Measurements from ENCODE around the gene ADAMTS7. TPM values are rescaled to one million over a fixed set of nuclear protein-coding genes. Genes with fewer than 3 reads are reported as not detected.
A peak's percentile ranks its signal among the peaks of the same experiment; 100 is the strongest.
"Not testable (repeated sequence)": the region's sequence is repeated elsewhere in the genome, so short reads cannot be mapped to it uniquely, and the experiment has no call there.

ADAMTS7 gene
- total RNA-seq, 2 experiments from 2014 or later: 0.10 to 0.21 TPM

- H3K9me3 Mint-ChIP-seq, DNase-seq, H3K4me3 Mint-ChIP-seq, H3K27ac Mint-ChIP-seq, H3K4me1 Mint-ChIP-seq, H3K36me3 Mint-ChIP-seq, H3K27me3 Mint-ChIP-seq: not testable (repeated sequence)
Observed at GRCh38 chr15:78766641-78767071, 44.6 kb downstream of the ADAMTS7 start.

- no peaks in the 10 kb centered on the region for H3K9me3 Mint-ChIP-seq
- no peaks in the 10 kb centered on the region for H3K36me3 Mint-ChIP-seq
- no peak overlapping the region for H3K27ac Mint-ChIP-seq
- no peaks in the 10 kb centered on the region for H3K27me3 Mint-ChIP-seq
- H3K4me1 Mint-ChIP-seq: peaks cover 3% of the 10 kb centered on the region
- H3K4me3 Mint-ChIP-seq: no peak overlapping the region
- DNase-seq: no peak
Observed at GRCh38 chr15:78766041-78766440, 45.2 kb downstream of the ADAMTS7 start.

GRCh38 chr15:78765154-78765860, 46.0 kb downstream of the ADAMTS7 start:
- DNase-seq, H3K36me3 Mint-ChIP-seq, H3K9me3 Mint-ChIP-seq, H3K27ac Mint-ChIP-seq, H3K4me3 Mint-ChIP-seq, H3K27me3 Mint-ChIP-seq, H3K4me1 Mint-ChIP-seq: not testable (repeated sequence)

- not testable (repeated sequence) for H3K4me3 Mint-ChIP-seq, H3K4me1 Mint-ChIP-seq, H3K27ac Mint-ChIP-seq, H3K9me3 Mint-ChIP-seq, H3K27me3 Mint-ChIP-seq, DNase-seq, H3K36me3 Mint-ChIP-seq
Observed at GRCh38 chr15:78764340-78765153, 46.7 kb downstream of the ADAMTS7 start.

- no peak for DNase-seq
- no peak overlapping the region for H3K27ac Mint-ChIP-seq
- no peaks in the 10 kb centered on the region for H3K27me3 Mint-ChIP-seq
- no peak overlapping the region for H3K4me3 Mint-ChIP-seq
- peaks cover 7% of the 10 kb centered on the region for H3K4me1 Mint-ChIP-seq
- no peaks in the 10 kb centered on the region for H3K36me3 Mint-ChIP-seq
- no peaks in the 10 kb centered on the region for H3K9me3 Mint-ChIP-seq
Observed at GRCh38 chr15:78763796-78764241, 47.4 kb downstream of the ADAMTS7 start.

GRCh38 chr15:78762985-78763795, 48.1 kb downstream of the ADAMTS7 start:
- Mint-ChIP-seq H3K27me3 (no peaks in the 10 kb centered on the region), H3K27ac (no peak overlapping the region), H3K9me3 (no peaks in the 10 kb centered on the region), H3K4me3 (no peak overlapping the region), H3K36me3 (no peaks in the 10 kb centered on the region), H3K4me1 (peaks cover 7% of the 10 kb centered on the region)
- no peak for DNase-seq

GRCh38 chr15:78762386-78762961, 48.8 kb downstream of the ADAMTS7 start:
- H3K4me3 Mint-ChIP-seq, H3K36me3 Mint-ChIP-seq, H3K4me1 Mint-ChIP-seq, DNase-seq, H3K27me3 Mint-ChIP-seq, H3K9me3 Mint-ChIP-seq: not testable (repeated sequence)
- peak overlapping the region; percentile 86 for H3K27ac Mint-ChIP-seq

- Mint-ChIP-seq H3K27ac (peak overlapping the region; percentile 86), H3K36me3 (no peaks in the 10 kb centered on the region), H3K27me3 (no peaks in the 10 kb centered on the region), H3K9me3 (no peaks in the 10 kb centered on the region), H3K4me3 (peak overlapping the region; percentile 42), H3K4me1 (peaks cover 13% of the 10 kb centered on the region)
- no peak for DNase-seq
Observed at GRCh38 chr15:78761891-78762385, 49.3 kb downstream of the ADAMTS7 start.

GRCh38 chr15:78761475-78761874, 49.8 kb downstream of the ADAMTS7 start:
- H3K36me3 Mint-ChIP-seq, H3K9me3 Mint-ChIP-seq, H3K27me3 Mint-ChIP-seq: not testable (repeated sequence)
- Mint-ChIP-seq H3K27ac (peak overlapping the region; percentile 86), H3K4me3 (peak overlapping the region; percentile 42), H3K4me1 (peaks cover 16% of the 10 kb centered on the region)
- DNase-seq: peak; percentile 80

GRCh38 chr15:78761020-78761419, 50.2 kb downstream of the ADAMTS7 start:
- no peaks in the 10 kb centered on the region for H3K9me3 Mint-ChIP-seq
- peaks cover 16% of the 10 kb centered on the region for H3K4me1 Mint-ChIP-seq
- peak overlapping the region; percentile 22 for H3K4me3 Mint-ChIP-seq
- no peak for DNase-seq
- no peaks in the 10 kb centered on the region for H3K36me3 Mint-ChIP-seq
- H3K27ac Mint-ChIP-seq: peak overlapping the region; percentile 86
- H3K27me3 Mint-ChIP-seq: no peaks in the 10 kb centered on the region

- H3K27me3 Mint-ChIP-seq, DNase-seq, H3K4me3 Mint-ChIP-seq, H3K36me3 Mint-ChIP-seq, H3K9me3 Mint-ChIP-seq: not testable (repeated sequence)
- H3K27ac Mint-ChIP-seq: peak overlapping the region; percentile 58
- H3K4me1 Mint-ChIP-seq: peaks cover 16% of the 10 kb centered on the region
Observed at GRCh38 chr15:78760091-78760882, 51.0 kb downstream of the ADAMTS7 start.

GRCh38 chr15:78759361-78759998, 51.8 kb downstream of the ADAMTS7 start:
- H3K4me3 Mint-ChIP-seq, H3K36me3 Mint-ChIP-seq, H3K9me3 Mint-ChIP-seq, H3K27ac Mint-ChIP-seq, DNase-seq, H3K27me3 Mint-ChIP-seq: not testable (repeated sequence)
- peaks cover 16% of the 10 kb centered on the region for H3K4me1 Mint-ChIP-seq

- not testable (repeated sequence) for H3K4me3 Mint-ChIP-seq, DNase-seq, H3K36me3 Mint-ChIP-seq, H3K9me3 Mint-ChIP-seq, H3K27me3 Mint-ChIP-seq, H3K27ac Mint-ChIP-seq
- H3K4me1 Mint-ChIP-seq: peaks cover 16% of the 10 kb centered on the region
Observed at GRCh38 chr15:78758486-78759200, 52.6 kb downstream of the ADAMTS7 start.

All from activated naive CD8-positive, alpha-beta T cell treated with anti-CD3 and anti-CD28 coated beads for 36 hours (primary cell).